Stimulated activated CD4-positive, alpha-beta T cell treated with anti-CD3 and anti-CD28 coated beads, Interleukin-15, amount 100 ng/mL, for 24 hours (primary cell): Measurements from ENCODE around the gene ITSN1.
"Not testable (repeated sequence)": the region's sequence is repeated elsewhere in the genome, so short reads cannot be mapped to it uniquely, and the experiment has no call there.

Source experiments
- DNase-seq: peaks from one replicate; pipeline ENCODE4 v3.0.0-alpha.2; 2020

Gene ITSN1

GRCh38 chr21:33684068-33684467 is 41.8 kb downstream of the ITSN1 start:
- no peak for DNase-seq

GRCh38 chr21:33684923-33685560 is 42.7 kb downstream of the ITSN1 start:
- no peak for DNase-seq

- no peak for DNase-seq
These were observed 43.4 kb downstream of the ITSN1 start for GRCh38 chr21:33685613-33686197.

GRCh38 chr21:33686386-33686785 is 44.1 kb downstream of the ITSN1 start:
- no peak for DNase-seq

GRCh38 chr21:33687634-33688033 is 45.3 kb downstream of the ITSN1 start:
- no peak for DNase-seq

- DNase-seq, result no peak
These were observed 46.1 kb downstream of the ITSN1 start for GRCh38 chr21:33688353-33688752.

GRCh38 chr21:33690874-33691273 is 48.6 kb downstream of the ITSN1 start:
- no peak for DNase-seq

- no peak for DNase-seq
These were observed 49.8 kb downstream of the ITSN1 start for GRCh38 chr21:33691945-33692603.

- no peak for DNase-seq
These were observed 53.5 kb downstream of the ITSN1 start for GRCh38 chr21:33695813-33696212.

GRCh38 chr21:33696465-33696864 is 54.2 kb downstream of the ITSN1 start:
- DNase-seq, result no peak

- no peak for DNase-seq
These were observed 56.0 kb downstream of the ITSN1 start for GRCh38 chr21:33698087-33698860.

GRCh38 chr21:33699277-33699676 is 57.0 kb downstream of the ITSN1 start:
- DNase-seq, result no peak

GRCh38 chr21:33700491-33700890 is 58.2 kb downstream of the ITSN1 start:
- no peak for DNase-seq

GRCh38 chr21:33703750-33704606 is 61.7 kb downstream of the ITSN1 start:
- DNase-seq, result no peak

GRCh38 chr21:33707846-33708245 is 65.5 kb downstream of the ITSN1 start:
- DNase-seq, result no peak

- DNase-seq, result no peak
These were observed 66.6 kb downstream of the ITSN1 start for GRCh38 chr21:33708874-33709273.

- no peak for DNase-seq
These were observed 69.9 kb downstream of the ITSN1 start for GRCh38 chr21:33712022-33712803.

GRCh38 chr21:33721081-33721480 is 78.8 kb downstream of the ITSN1 start:
- DNase-seq, result no peak

- not testable (repeated sequence) for DNase-seq
These were observed 86.8 kb downstream of the ITSN1 start for GRCh38 chr21:33729139-33729538.

GRCh38 chr21:33729641-33730040 is 87.3 kb downstream of the ITSN1 start:
- DNase-seq, result no peak

GRCh38 chr21:33731447-33731846 is 89.1 kb downstream of the ITSN1 start:
- no peak for DNase-seq

- DNase-seq, result no peak
These were observed 89.7 kb downstream of the ITSN1 start for GRCh38 chr21:33732038-33732437.
